ENCODE results near the gene CFAP54. TPM values are rescaled to one million over a fixed set of nuclear protein-coding genes. Genes with fewer than 3 reads are reported as not detected.
A peak's percentile ranks its signal among the peaks of the same experiment; 100 is the strongest.

Gene CFAP54
- total RNA-seq, 1 experiment from 2014 or later, result 0.56 TPM

GRCh38 chr12:96502949-96503532 lies 13.7 kb downstream of the CFAP54 start:
- Mint-ChIP-seq H3K4me3 (ENCODE audit: unreplicated experiment) (no peak overlapping the region), H3K36me3 (ENCODE audit: insufficient read depth, unreplicated experiment) (no peaks in the 10 kb centered on the region), H3K4me1 (ENCODE audit: insufficient read depth, unreplicated experiment) (peaks cover 30% of the 10 kb centered on the region), H3K27ac (ENCODE audit: low read depth, unreplicated experiment) (peak overlapping the region; percentile 99), H3K27me3 (ENCODE audit: insufficient read depth, unreplicated experiment) (no peaks in the 10 kb centered on the region), H3K9me3 (ENCODE audit: unreplicated experiment) (no peaks in the 10 kb centered on the region)
- no peak for DNase-seq (ENCODE audit: unreplicated experiment)
- TF ChIP-seq, protein P1, sequence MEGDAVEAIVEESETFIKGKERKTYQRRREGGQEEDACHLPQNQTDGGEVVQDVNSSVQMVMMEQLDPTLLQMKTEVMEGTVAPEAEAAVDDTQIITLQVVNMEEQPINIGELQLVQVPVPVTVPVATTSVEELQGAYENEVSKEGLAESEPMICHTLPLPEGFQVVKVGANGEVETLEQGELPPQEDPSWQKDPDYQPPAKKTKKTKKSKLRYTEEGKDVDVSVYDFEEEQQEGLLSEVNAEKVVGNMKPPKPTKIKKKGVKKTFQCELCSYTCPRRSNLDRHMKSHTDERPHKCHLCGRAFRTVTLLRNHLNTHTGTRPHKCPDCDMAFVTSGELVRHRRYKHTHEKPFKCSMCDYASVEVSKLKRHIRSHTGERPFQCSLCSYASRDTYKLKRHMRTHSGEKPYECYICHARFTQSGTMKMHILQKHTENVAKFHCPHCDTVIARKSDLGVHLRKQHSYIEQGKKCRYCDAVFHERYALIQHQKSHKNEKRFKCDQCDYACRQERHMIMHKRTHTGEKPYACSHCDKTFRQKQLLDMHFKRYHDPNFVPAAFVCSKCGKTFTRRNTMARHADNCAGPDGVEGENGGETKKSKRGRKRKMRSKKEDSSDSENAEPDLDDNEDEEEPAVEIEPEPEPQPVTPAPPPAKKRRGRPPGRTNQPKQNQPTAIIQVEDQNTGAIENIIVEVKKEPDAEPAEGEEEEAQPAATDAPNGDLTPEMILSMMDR (IDR thresholded peaks at IDR 0.05; ENCODE audit: unreplicated experiment), result no peak
- POLR2A ChIA-PET, result interaction anchor here (1.1 to 4.5 kb wide), 2 partner anchors 13 to 103 kb away, joined by 4 to 26 read pairs; partner anchors contain the start of genes CDK17 and CFAP54
- CTCF ChIA-PET, result interaction anchor here (0.6 to 4.2 kb wide), 5 partner anchors 11 to 503 kb away, joined by 3 to 29 read pairs (median 5); partner anchors contain the start of gene CFAP54
- intact Hi-C loops (cut with micrococcal nuclease), result loop anchor here (5.0 kb wide), 1 partner anchor 286 kb away; no protein-coding TSS in a partner anchor
- BruUV-seq (replicated peaks), result no TSS peak

- Mint-ChIP-seq H3K27me3 (ENCODE audit: insufficient read depth, unreplicated experiment) (no peaks in the 10 kb centered on the region), H3K9me3 (ENCODE audit: unreplicated experiment) (no peaks in the 10 kb centered on the region), H3K27ac (ENCODE audit: low read depth, unreplicated experiment) (no peak overlapping the region), H3K36me3 (ENCODE audit: insufficient read depth, unreplicated experiment) (peaks cover 4% of the 10 kb centered on the region), H3K4me1 (ENCODE audit: insufficient read depth, unreplicated experiment) (peaks cover 30% of the 10 kb centered on the region), H3K4me3 (ENCODE audit: unreplicated experiment) (no peak overlapping the region)
- POLR2A ChIA-PET, result interaction anchor here (0.9 to 4.5 kb wide), 2 partner anchors 15 to 104 kb away, joined by 3 to 26 read pairs; partner anchors contain the start of genes CDK17 and CFAP54
- CTCF ChIA-PET, result interaction anchor here (0.6 to 4.2 kb wide), 5 partner anchors 10 to 283 kb away, joined by 3 to 29 read pairs (median 4); partner anchors contain the start of gene CFAP54
- no peak for DNase-seq (ENCODE audit: unreplicated experiment)
- intact Hi-C loops (cut with micrococcal nuclease), result loop anchor here (5.0 kb wide), 1 partner anchor 287 kb away; no protein-coding TSS in a partner anchor
- TF ChIP-seq, protein P1 (IDR thresholded peaks at IDR 0.05; ENCODE audit: unreplicated experiment), result no peak
- BruUV-seq (replicated peaks), result no TSS peak
Measured at GRCh38 chr12:96503976-96504375, 14.6 kb downstream of the CFAP54 start.

DNA sequence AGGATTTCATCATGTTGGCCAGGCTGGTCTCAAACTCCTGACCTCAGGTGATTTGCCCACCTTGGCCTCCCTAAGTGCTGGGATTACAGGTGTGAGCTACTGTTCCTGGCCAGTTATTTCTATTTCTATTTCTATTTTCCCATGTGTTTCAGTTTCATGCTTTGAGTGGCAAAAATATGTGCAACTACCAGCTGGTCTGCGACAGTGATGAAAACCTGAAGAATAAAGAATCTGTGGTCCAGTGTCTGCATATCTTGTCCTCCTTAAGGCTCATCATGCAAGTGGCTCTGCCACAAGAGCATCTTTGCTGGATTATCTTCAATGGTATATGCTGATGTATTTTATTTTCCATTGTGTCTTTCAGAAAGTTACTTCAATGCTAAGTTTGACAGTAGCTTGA lies 17.4 kb downstream of the CFAP54 start:
- TF ChIP-seq, protein P1 (IDR thresholded peaks at IDR 0.05; ENCODE audit: unreplicated experiment), result no peak
- Mint-ChIP-seq H3K9me3 (ENCODE audit: unreplicated experiment) (no peaks in the 10 kb centered on the region), H3K4me1 (ENCODE audit: insufficient read depth, unreplicated experiment) (peaks cover 14% of the 10 kb centered on the region), H3K4me3 (ENCODE audit: unreplicated experiment) (no peak overlapping the region), H3K36me3 (ENCODE audit: insufficient read depth, unreplicated experiment) (peaks cover 6% of the 10 kb centered on the region), H3K27me3 (ENCODE audit: insufficient read depth, unreplicated experiment) (no peaks in the 10 kb centered on the region), H3K27ac (ENCODE audit: low read depth, unreplicated experiment) (no peak overlapping the region)
- DNase-seq (ENCODE audit: unreplicated experiment), result no peak
- BruUV-seq (replicated peaks), result no TSS peak
- CTCF ChIA-PET, result interaction anchor here (0.6 to 2.0 kb wide), 9 partner anchors 10 to 450 kb away, joined by 3 to 18 read pairs (median 4); partner anchors contain the start of gene CFAP54
- intact Hi-C loops (cut with micrococcal nuclease), result no loop called here
- POLR2A ChIA-PET, result no interaction called here

GRCh38 chr12:96510306-96510764 lies 21.0 kb downstream of the CFAP54 start:
- no peak for DNase-seq (ENCODE audit: unreplicated experiment)
- Mint-ChIP-seq H3K36me3 (ENCODE audit: insufficient read depth, unreplicated experiment) (peaks cover 6% of the 10 kb centered on the region), H3K27ac (ENCODE audit: low read depth, unreplicated experiment) (no peak overlapping the region), H3K27me3 (ENCODE audit: insufficient read depth, unreplicated experiment) (no peaks in the 10 kb centered on the region), H3K4me1 (ENCODE audit: insufficient read depth, unreplicated experiment) (no peaks in the 10 kb centered on the region), H3K4me3 (ENCODE audit: unreplicated experiment) (no peak overlapping the region), H3K9me3 (ENCODE audit: unreplicated experiment) (no peaks in the 10 kb centered on the region)
- intact Hi-C loops (cut with micrococcal nuclease), result no loop called here
- ChIA-PET CTCF (interaction anchor here (0.9 to 1.0 kb wide), 2 partner anchors 110 to 449 kb away, joined by 3 to 6 read pairs; partner anchors contain the start of gene CDK17), POLR2A (no interaction called here)
- TF ChIP-seq, protein P1 (IDR thresholded peaks at IDR 0.05; ENCODE audit: unreplicated experiment), result no peak
- BruUV-seq (replicated peaks), result no TSS peak
